Measurements from ENCODE around the gene BBOF1. TPM values are rescaled to one million over a fixed set of nuclear protein-coding genes. Genes with fewer than 3 reads are reported as not detected.
A peak's percentile ranks its signal among the peaks of the same experiment; 100 is the strongest.

The BBOF1 gene
- total RNA-seq, 1 donor from 2014 or later: 15.8 TPM

DNA sequence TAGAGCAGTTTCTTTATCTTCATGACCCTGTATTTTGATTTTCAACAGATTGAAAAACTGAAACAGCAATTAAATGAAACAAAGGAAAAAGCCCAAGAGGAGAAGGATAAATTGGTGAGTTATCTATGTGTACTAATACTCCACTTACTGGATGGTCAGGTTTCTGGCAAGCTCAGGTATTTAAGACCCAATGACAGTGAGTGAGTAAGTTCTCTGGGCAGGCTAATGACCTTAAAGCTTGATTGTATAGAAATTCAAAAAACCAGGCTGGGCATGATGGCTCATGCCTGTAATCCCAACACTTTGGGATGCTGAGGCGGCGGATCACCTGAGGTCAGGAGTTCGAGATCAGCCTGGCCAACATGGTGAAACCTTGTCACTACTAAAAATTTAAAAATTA lies 10.0 kb downstream of the BBOF1 start:
- no peak for DNase-seq (ENCODE audit: low read depth)

DNA sequence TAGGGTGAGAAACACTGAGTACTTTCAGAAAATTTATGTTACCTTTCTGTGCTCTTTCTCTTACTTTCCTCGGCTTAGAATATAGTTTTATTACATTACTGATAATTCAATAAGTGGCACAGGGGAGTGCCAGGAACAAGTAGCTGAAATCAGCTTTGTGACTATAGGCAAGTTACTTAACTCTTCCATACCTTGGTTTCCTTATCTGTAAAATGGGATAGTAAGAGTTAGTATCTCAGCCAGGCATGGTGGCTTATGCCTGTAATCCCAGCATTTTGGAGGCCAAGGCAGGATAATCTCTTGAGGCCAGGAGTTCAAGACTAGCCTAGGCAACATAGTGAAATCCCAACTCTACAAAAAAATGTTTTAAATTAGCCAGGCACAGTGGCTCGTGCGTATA lies 15.4 kb downstream of the BBOF1 start:
- no peak for DNase-seq (ENCODE audit: low read depth)

DNA sequence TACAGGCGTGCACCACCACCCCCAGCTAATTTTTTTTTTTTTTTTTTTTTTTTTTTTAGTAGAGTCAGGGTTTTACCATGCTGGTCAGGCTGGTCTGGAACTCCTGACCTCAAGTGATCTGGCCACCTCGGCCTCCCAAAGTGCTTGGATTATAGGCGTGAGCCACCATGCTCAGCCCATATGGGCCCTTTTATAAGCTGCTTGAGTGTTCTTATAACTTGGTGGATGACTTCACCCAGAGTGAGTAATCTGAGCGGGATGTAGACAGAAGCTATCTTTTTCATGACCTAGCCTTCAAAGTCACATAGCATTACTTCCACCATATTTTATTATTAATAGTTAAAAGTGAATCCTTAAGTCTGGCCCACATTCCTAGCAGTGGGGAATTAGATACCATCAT lies 16.4 kb downstream of the BBOF1 start:
- DNase-seq (ENCODE audit: low read depth): no peak

DNA sequence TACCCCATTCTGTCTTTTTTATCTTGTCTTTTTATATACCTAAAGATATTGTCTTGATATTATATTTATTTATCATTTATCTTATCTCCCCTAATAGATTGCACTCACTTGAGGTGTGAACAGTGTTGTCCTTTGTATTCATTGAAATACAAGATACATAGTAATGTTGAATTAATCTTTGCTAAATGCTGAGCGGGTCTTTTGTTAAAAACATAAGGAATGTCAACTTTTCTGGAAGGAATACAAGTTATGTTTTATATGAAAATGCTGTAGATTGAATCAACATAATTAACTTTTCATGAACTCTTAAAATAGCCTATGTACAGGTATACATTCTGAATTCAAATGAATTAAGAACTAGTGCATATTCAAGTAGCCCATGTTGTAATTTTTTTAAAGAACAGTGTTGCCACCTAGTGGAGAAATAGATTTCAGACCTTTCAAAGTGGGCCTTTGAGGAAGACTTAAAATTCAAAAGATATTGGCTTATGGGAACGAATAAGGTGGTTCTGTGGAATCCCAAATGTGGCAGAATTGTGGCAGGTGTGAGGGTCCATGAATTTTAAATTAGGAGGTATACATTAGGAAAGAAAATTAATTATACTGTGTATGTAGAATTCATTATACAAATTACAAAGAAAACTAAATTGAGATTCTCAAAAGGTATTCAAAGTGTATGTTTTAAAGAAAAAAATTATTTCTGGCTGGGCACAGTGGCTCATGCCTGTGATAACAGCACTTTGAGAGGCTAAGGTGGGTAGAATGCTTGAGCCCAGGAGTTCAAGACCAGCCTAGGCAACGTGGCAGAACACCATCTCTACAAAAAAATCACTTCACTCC lies 19.1 kb downstream of the BBOF1 start:
- DNase-seq (ENCODE audit: low read depth): peak; percentile 76

DNA sequence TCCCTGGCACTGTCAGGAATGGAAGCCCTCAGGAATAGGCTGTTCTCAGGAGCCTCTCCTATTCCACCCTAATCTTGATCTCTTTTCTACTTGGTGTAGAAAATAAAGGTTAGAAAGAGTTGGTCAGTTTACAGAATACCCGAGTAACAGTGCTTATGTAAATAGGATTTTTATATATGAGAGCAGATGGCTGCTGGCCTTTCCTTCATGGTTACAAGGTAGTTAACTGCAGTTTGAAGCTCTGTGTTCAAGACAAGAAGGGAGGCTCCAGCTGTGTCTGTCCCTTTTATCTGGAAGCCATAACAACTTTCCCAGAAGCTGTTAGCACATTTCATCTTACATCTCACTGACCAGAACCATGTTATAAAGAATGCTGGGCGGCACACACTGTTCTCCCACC lies 23.1 kb downstream of the BBOF1 start:
- DNase-seq (ENCODE audit: low read depth): no peak

DNA sequence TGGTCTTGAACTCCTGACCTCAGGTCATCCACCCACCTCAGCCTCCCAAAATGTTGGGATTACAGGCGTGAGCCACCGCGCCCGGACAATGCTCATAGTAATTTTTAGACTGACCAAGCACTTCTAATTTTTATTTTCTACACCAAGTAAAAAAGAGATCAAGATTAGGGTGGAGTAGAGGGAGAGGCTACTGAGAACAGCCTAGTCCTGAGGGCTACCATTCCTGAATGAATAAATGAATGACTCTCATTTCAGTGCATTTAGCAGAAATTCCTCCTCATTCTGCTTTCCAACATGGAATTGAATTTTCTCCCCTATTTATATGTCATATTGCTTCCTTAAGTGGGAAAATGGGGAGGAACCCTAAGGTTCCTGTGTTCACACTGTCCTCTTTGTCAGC lies 26.4 kb downstream of the BBOF1 start:
- DNase-seq (ENCODE audit: low read depth): no peak

DNA sequence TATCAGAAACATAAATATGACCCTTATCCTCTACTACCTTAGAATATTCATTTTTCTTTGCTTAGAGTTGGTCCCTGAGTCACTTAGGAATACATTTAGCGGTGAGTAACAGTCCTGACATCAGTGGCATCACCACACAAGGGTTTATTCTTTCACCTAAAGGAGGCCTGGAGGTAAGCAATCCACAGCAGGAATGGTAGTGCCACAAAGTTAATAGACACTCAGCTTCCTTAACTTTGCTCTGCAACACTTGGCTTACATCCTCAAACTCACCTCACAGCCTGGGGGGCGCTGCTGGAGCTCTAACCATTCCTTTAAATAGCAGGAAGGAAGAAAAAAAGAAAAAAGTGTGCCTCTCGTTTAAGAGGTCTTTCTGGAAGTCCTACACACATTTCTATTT lies 29.1 kb downstream of the BBOF1 start:
- DNase-seq (ENCODE audit: low read depth): peak; percentile 61

DNA sequence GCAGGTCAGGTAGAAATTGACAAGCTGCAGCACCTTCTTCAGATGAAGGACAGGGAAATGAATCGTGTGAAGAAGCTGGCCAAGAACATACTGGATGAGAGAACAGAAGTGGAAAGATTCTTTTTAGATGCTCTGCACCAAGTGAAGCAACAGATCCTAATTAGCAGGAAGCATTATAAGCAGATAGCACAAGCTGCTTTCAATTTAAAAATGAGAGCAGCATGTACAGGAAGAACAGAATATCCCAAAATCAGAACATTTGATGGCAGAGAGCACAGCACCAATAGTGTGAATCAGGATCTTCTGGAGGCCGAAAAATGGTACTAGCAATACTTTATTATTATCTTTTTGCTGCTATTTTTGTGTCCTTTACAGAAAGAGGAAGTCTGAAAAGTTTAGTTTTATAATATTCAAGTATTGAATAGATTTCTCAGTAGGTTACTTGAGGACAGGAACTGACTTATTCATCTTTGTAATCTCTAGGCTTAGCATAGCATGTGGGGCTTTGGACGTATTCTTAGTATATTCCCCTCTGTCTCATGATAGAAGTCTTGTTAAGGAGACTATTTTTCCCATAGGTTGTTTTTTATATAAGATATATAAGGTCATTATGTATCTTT lies 30.8 kb downstream of the BBOF1 start:
- DNase-seq (ENCODE audit: low read depth): no peak

DNA sequence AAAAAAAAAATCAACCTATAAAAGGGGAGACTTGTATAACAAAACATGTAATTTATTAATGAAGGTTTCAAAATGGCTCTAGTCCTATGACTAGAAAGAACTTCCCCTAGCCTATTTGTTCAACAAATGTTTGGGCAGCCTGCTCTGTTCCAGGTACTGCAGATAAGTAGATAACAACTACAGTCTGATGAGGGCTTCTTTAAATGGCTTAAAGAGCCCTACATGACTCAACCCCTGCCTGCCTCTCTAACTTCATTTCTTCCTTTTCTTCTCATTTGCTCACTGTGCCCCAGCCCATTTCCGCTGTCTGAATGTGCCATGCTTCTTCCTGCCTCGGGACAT lies 43.6 kb downstream of the BBOF1 start:
- no peak for DNase-seq (ENCODE audit: low read depth)

DNA sequence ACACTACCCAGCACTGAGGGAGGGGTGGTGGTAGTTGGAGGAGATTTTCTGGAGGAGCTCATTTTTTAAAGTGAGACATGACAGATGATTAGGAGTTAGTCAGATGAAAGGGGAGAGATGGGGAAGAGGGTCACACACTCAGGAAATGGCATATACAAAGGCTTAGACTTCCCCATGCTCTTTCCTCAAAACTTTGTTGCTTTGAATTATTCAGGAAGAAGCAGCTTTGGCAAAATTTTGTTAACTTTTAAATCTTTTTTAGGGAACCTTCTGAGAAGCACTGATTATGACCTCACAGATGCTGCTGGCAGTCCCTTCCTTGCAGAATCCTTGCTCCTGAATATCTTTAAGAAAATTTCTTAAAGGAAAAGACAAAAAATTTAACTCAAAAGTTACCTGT lies 45.3 kb downstream of the BBOF1 start:
- DNase-seq (ENCODE audit: low read depth): no peak

DNA sequence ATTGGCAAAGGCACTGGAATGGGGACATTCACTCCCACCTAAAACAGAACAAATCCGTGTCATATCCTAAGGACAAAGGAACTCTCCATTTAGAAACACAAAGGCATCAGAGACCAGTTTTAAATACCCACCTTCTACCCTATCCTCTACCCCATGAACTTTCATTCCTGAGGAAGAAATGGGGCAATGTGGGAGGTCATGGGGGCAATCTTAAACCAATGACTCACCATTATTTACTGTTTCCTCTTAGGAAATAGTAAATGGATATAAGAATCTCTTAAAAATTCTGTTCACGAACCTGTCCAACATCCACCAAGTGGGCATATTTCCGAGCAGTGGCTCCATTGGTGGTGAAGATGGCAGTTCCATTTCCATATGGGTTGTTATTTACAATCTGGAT lies 45.7 kb downstream of the BBOF1 start:
- DNase-seq (ENCODE audit: low read depth): no peak

DNA sequence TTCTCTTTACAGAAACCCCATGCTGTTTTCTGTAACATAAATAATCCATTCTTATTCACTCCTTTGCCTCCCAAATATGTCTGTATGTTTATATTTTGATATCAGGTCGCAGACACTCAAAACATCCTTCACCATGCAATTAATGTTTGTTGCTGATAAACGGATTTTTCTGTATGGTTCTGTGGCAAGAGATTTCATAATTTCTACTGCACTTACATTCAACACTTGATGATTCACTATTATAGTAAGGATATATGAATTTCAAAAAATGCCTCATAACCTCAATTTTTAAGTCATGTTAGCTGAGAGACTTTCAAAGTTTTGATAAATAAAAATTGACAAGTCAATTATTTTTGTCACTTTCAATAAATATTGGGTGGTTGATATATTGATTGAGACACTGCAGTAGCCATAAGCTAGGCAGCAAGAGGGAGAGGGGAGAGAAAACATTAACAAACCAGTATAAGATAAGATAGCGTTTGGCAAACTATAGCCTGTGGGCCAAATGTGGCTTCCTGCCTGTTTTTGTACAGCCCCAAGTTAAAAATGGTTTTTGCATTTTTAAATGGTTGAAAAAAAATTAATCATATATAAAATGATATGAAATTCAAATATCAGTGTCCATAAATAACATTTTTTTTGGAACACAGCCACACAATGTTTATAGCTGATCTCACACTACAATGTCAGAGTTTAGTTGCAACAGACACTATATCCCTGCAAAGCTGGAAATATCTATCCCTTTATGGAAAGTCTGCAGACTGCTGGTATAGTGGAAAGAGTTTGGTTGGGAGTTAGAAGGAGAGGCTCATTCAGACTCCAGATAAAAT lies 46.8 kb downstream of the BBOF1 start:
- DNase-seq (ENCODE audit: low read depth): no peak

DNA sequence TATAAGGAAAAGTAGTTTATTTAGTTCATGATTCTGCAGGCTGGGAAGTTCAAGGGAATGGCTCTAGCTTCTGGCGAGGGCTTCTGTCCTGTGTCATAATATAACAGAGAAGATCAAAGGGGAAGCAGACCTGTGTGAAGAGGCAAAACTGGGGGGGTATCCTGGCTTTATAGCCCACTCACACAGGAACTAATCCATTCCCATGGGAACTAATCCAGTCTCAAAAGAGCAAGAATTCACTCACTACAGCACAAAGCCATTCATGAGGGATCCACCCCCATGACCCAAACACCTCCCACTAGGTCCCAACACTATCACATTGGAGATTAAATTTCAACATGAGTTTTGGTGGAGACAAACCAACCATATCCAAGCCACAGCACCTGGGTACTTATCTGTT lies 58.3 kb downstream of the BBOF1 start:
- no peak for DNase-seq (ENCODE audit: low read depth)

DNA sequence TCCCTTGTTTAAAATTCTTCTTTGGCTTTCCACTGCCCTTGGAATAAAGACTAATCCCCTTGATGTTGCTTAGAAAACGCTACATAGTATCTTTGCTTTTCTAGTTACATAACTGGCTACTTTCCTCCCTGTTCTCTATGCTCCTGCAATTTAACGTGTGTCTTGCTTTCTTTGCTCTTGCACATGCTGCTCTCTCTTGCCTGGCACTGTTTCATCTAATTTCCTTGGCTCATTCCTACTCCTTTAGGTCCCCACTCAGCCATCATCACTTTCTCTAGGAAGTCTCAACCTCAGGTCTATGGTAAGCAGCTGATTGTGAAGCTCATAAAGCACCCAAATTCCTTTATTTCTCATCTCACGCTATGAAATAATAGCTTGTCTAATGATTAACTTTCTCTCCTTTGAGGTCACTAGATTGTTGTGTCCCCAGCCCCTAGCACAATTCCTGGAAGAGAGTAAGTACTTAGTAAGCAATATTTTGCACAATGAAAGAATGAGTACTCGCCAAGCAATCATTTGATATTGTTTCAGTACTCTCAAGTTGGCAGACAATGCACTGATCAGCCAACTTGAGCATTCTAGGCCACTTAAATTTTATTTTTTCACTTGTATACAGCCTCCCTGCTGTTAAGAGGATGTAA lies 61.8 kb downstream of the BBOF1 start:
- peak; percentile 74 for DNase-seq (ENCODE audit: low read depth)

DNA sequence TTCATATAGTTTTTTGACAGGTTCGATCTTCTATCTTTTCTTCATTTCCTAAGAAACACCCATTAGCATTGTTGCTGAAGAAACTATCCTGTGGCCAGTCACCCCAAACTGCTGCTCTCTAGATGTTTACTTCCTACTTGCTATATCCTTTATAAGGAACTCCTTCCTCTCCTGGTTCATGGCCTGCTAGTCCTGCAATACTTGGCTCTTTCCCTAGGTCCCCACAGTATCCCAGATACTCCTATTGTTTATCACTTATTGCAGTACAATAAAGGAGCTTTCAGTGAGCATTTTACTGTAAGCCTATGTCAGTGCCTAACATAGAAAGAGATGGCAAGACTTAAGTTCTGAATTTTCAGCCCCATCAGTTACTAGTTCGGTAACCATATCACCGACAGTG lies 62.3 kb downstream of the BBOF1 start:
- no peak for DNase-seq (ENCODE audit: low read depth)

DNA sequence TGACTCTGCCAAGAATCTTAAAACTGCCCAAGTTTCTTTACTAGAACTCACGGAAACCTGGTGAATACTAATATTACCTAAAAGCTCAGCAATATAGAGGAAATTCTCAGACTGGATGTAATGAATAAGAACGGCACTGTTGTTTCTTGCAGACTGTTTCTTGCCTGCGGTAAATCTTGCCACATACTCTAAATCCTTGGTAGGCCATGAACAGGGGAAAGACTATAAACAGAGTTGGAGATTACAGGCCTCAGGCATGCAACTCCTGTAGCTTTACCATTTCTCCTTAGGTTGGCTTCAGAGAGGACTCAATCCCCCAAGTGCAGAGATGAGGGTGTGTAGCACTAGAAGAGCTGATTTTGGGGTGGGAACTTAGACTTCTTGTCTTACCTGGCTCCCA lies 64.0 kb downstream of the BBOF1 start:
- peak; percentile 47 for DNase-seq (ENCODE audit: low read depth)

DNA sequence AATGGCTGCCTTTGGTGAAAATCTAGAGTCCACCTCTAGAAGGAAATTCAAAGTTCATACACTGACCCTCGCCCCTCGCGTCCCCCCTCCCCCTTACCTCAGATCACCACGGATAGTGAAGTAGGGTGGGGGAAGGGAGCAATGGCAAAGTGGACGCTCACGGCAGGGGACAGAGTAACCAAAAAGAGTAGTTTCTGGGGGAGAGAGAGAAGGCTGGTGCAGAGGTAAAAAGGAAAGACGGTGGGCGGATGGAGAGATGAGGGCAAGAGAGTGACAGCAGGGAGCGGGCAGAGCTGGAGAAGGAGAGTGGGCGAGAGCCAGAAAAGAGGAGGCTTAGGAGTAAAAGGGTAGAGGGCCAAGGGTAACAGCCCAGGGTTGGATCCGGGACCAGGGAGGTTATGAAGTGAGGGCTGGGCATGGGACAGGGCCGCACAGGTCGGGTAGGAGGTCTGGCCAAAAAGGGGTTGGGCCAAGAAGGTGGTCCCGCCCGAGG lies 64.7 kb downstream of the BBOF1 start:
- no peak for DNase-seq (ENCODE audit: low read depth)

DNA sequence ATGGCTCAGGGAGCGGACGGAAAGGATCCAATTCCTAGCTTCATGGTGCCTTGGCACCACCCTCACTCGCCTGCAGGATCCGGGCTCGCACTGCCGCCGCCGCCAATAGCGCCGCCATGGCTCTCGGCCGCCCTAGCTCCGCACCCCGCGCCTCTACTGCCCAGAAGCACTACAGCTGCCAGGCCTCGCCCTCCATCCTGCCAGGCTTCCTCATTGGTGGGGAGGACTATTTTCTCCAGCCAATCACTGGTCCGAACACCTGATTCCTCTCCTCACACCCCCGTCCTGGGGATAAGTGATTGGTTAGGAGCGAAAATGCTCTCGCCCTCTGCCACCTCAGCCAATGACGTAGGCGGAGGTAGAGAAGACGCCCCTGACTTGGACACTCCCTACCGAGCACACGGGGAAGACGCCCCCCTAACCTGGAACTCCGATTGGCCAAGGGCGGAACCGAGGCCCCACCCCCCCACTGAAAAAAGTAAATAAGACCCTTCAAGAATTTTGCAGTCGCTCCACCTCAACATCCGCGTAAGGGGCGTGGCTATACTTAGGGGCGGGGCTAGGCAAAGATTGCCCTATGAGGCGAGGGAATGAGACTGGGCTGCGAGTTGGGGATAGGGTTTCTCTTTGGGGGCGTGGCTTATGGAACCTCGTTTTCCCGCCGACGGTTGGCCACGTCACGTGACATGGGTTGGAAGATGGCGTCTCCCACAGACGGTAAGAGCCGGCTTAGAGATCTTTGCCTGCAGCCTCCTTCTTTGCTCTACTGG lies 65.3 kb downstream of the BBOF1 start, which contains the start of the genes ALDH6A1 and LIN52:
Gene ALDH6A1 (minus strand): TSS at position 177 of the 770 bp plus-strand sequence. CDS start 59 bp downstream, at position 118.
Gene LIN52 (plus strand): TSS at position 680 of the 770 bp plus-strand sequence. CDS start 19 bp downstream, at position 699.
- peak; percentile 100 for DNase-seq (ENCODE audit: low read depth)

DNA sequence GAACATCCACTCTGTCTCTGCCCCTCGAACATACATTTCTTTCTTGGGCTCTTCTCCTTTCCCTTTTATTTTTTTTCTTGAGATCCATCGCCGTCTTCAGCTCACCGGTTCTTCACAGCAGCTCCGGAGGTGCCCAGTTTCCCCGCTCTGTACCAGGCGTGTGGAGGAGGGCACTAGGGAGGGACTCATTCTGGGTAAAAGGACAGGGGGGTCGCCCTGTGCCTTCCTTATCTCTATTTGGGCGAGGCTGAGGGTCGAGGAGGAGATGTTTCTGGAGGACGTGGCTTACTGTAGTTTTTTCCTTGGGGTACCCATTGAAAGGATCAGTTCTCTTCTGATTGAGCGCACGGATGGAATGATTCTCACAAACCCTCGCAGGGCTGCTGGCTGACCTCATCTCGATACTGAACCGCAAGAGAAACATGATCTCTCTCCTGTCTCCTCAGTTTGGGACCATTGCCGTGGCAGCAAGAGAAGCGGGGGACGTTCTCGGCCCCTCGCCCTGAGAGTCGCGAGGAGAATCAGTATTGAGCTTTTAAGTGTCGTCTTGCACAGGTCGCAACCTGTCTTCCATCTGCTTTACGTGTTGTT lies 66.0 kb downstream of the BBOF1 start:
- peak; percentile 40 for DNase-seq (ENCODE audit: low read depth)

DNA sequence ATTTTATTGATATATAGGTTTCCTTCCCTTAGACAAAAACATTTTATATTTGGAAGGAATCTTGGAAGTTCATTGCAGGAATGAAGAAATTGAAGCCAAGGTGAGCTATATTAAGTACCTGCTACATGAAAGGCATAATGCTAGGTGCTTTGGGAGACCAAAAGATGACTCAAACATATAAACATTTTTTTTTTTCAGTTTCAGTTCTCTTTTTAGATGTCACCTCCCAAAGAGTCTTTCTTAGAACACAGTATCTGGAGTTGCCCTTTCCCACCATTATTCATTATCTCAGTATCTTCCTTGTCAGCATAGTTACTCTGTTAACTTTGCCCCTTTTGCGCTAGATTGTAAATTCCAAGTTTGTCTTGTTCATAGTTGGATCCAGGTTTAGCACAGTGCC lies 66.7 kb downstream of the BBOF1 start:
- no peak for DNase-seq (ENCODE audit: low read depth)
